ENCODE data around the gene DST. TPM values are rescaled to one million over a fixed set of nuclear protein-coding genes. Genes with fewer than 3 reads are reported as not detected.

Gene DST
- total RNA-seq, 2 donors from 2014 or later = 11.2 to 11.9 TPM

GRCh38 chr6:56479381-56479780, 163.3 kb downstream of the DST start:
- Mint-ChIP-seq H3K9me3 (peaks cover 0 to 5% of the 10 kb centered on the region in 2 donors), H3K27ac (no peak overlapping the region), H3K36me3 (ENCODE audit: insufficient read depth in 2 of 2) (peaks cover 0 to 5% of the 10 kb centered on the region in 2 donors), H3K4me1 (ENCODE audit: low read depth) (no peaks in the 10 kb centered on the region), H3K4me3 (no peak overlapping the region), H3K27me3 (ENCODE audit: low read depth) (no peaks in the 10 kb centered on the region)
- ATAC-seq (replicated peaks in 1 of 2) = no peak
- DNase-seq = no peak

GRCh38 chr6:56478202-56478601, 164.5 kb downstream of the DST start:
- ATAC-seq (replicated peaks in 1 of 2) (no peak), DNase-seq (no peak)
- Mint-ChIP-seq H3K36me3 (ENCODE audit: insufficient read depth in 2 of 2) (peaks cover 0 to 5% of the 10 kb centered on the region in 2 donors), H3K4me3 (no peak overlapping the region), H3K27me3 (ENCODE audit: low read depth) (no peaks in the 10 kb centered on the region), H3K4me1 (ENCODE audit: low read depth) (no peaks in the 10 kb centered on the region), H3K27ac (no peak overlapping the region), H3K9me3 (peaks cover 0 to 5% of the 10 kb centered on the region in 2 donors)

GRCh38 chr6:56477241-56477640, 165.4 kb downstream of the DST start:
- H3K27ac Mint-ChIP-seq = no peak overlapping the region
- peaks cover 0 to 5% of the 10 kb centered on the region in 2 donors for H3K9me3 Mint-ChIP-seq
- H3K4me3 Mint-ChIP-seq = no peak overlapping the region
- peaks cover 0 to 5% of the 10 kb centered on the region in 2 donors for H3K36me3 Mint-ChIP-seq (ENCODE audit: insufficient read depth in 2 of 2)
- DNase-seq (no peak), ATAC-seq (replicated peaks in 1 of 2) (no peak)
- H3K27me3 Mint-ChIP-seq (ENCODE audit: low read depth) = no peaks in the 10 kb centered on the region
- no peaks in the 10 kb centered on the region for H3K4me1 Mint-ChIP-seq (ENCODE audit: low read depth)

GRCh38 chr6:56475736-56476457, 166.8 kb downstream of the DST start:
- Mint-ChIP-seq H3K27me3 (ENCODE audit: low read depth) (no peaks in the 10 kb centered on the region), H3K27ac (no peak overlapping the region), H3K4me3 (no peak overlapping the region), H3K36me3 (ENCODE audit: insufficient read depth in 2 of 2) (peaks cover 0 to 5% of the 10 kb centered on the region in 2 donors), H3K4me1 (ENCODE audit: low read depth) (no peaks in the 10 kb centered on the region), H3K9me3 (peaks cover 0 to 5% of the 10 kb centered on the region in 2 donors)
- ATAC-seq (replicated peaks in 1 of 2) (no peak), DNase-seq (no peak)

GRCh38 chr6:56474532-56474931, 168.2 kb downstream of the DST start:
- Mint-ChIP-seq H3K9me3 (peaks cover 0 to 5% of the 10 kb centered on the region in 2 donors), H3K27me3 (ENCODE audit: low read depth) (no peaks in the 10 kb centered on the region), H3K36me3 (ENCODE audit: insufficient read depth in 2 of 2) (peaks cover 0 to 5% of the 10 kb centered on the region in 2 donors), H3K4me3 (no peak overlapping the region), H3K4me1 (ENCODE audit: low read depth) (no peaks in the 10 kb centered on the region), H3K27ac (no peak overlapping the region)
- ATAC-seq (replicated peaks in 1 of 2) (no peak), DNase-seq (no peak)

- H3K4me3 Mint-ChIP-seq = no peak overlapping the region
- H3K4me1 Mint-ChIP-seq (ENCODE audit: low read depth) = peaks cover 11% of the 10 kb centered on the region
- no peaks in the 10 kb centered on the region for H3K36me3 Mint-ChIP-seq (ENCODE audit: insufficient read depth in 2 of 2)
- ATAC-seq (replicated peaks in 1 of 2) = no peak
- H3K9me3 Mint-ChIP-seq = no peaks in the 10 kb centered on the region
- no peak overlapping the region for H3K27ac Mint-ChIP-seq
- H3K27me3 Mint-ChIP-seq (ENCODE audit: low read depth) = no peaks in the 10 kb centered on the region
- no peak for DNase-seq
These were observed 179.2 kb downstream of the DST start for GRCh38 chr6:56463443-56463842.

- H3K9me3 Mint-ChIP-seq = no peaks in the 10 kb centered on the region
These were observed 183.5 kb downstream of the DST start for GRCh38 chr6:56459030-56459805.

GRCh38 chr6:56458324-56458884, 184.3 kb downstream of the DST start:
- Mint-ChIP-seq H3K4me3 (peak overlapping the region; percentile 4 to 9), H3K27ac (no peak overlapping the region), H3K9me3 (no peaks in the 10 kb centered on the region), H3K4me1 (ENCODE audit: low read depth) (peaks cover 13% of the 10 kb centered on the region), H3K27me3 (ENCODE audit: low read depth) (no peaks in the 10 kb centered on the region), H3K36me3 (ENCODE audit: insufficient read depth in 2 of 2) (no peaks in the 10 kb centered on the region)
- ATAC-seq (replicated peaks in 1 of 2) (peak; percentile 91 to 93), DNase-seq (peak in 1 of 2 donors; percentile 2)

More at GRCh38 chr6:56459030-56459805, 183.5 kb downstream of the DST start:
- Mint-ChIP-seq H3K4me1 (ENCODE audit: low read depth) (peaks cover 13% of the 10 kb centered on the region), H3K4me3 (no peak overlapping the region), H3K36me3 (ENCODE audit: insufficient read depth in 2 of 2) (no peaks in the 10 kb centered on the region), H3K27me3 (ENCODE audit: low read depth) (no peaks in the 10 kb centered on the region), H3K27ac (no peak overlapping the region)
- ATAC-seq (replicated peaks in 1 of 2) (no peak), DNase-seq (no peak)

- Mint-ChIP-seq H3K27me3 (ENCODE audit: low read depth) (no peaks in the 10 kb centered on the region), H3K9me3 (no peaks in the 10 kb centered on the region), H3K27ac (no peak overlapping the region), H3K36me3 (ENCODE audit: insufficient read depth in 2 of 2) (no peaks in the 10 kb centered on the region), H3K4me3 (no peak overlapping the region), H3K4me1 (ENCODE audit: low read depth) (peaks cover 13% of the 10 kb centered on the region)
- ATAC-seq (replicated peaks in 1 of 2) (no peak), DNase-seq (no peak)
These were observed 185.9 kb downstream of the DST start for GRCh38 chr6:56456785-56457184.

GRCh38 chr6:56450882-56451739, 191.6 kb downstream of the DST start:
- Mint-ChIP-seq H3K27me3 (ENCODE audit: low read depth) (no peaks in the 10 kb centered on the region), H3K36me3 (ENCODE audit: insufficient read depth in 2 of 2) (no peaks in the 10 kb centered on the region), H3K4me1 (ENCODE audit: low read depth) (no peaks in the 10 kb centered on the region), H3K27ac (no peak overlapping the region), H3K4me3 (no peak overlapping the region), H3K9me3 (no peaks in the 10 kb centered on the region)
- ATAC-seq (replicated peaks in 1 of 2) = no peak
- DNase-seq = no peak

GRCh38 chr6:56450376-56450775, 192.3 kb downstream of the DST start:
- no peak for ATAC-seq (replicated peaks in 1 of 2)
- no peaks in the 10 kb centered on the region for H3K4me1 Mint-ChIP-seq (ENCODE audit: low read depth)
- no peaks in the 10 kb centered on the region for H3K9me3 Mint-ChIP-seq
- no peaks in the 10 kb centered on the region for H3K27me3 Mint-ChIP-seq (ENCODE audit: low read depth)
- no peak for DNase-seq
- H3K36me3 Mint-ChIP-seq (ENCODE audit: insufficient read depth in 2 of 2) = no peaks in the 10 kb centered on the region
- no peak overlapping the region for H3K27ac Mint-ChIP-seq
- no peak overlapping the region for H3K4me3 Mint-ChIP-seq

- H3K27me3 Mint-ChIP-seq (ENCODE audit: low read depth) = no peaks in the 10 kb centered on the region
- ATAC-seq (replicated peaks in 1 of 2) (no peak), DNase-seq (no peak)
- no peaks in the 10 kb centered on the region for H3K4me1 Mint-ChIP-seq (ENCODE audit: low read depth)
- H3K36me3 Mint-ChIP-seq (ENCODE audit: insufficient read depth in 2 of 2) = no peaks in the 10 kb centered on the region
- H3K27ac Mint-ChIP-seq = no peak overlapping the region
- H3K9me3 Mint-ChIP-seq = peaks cover 3 to 4% of the 10 kb centered on the region in 2 donors
- no peak overlapping the region for H3K4me3 Mint-ChIP-seq
These were observed 194.6 kb downstream of the DST start for GRCh38 chr6:56448046-56448445.

All from activated T-cell treated with anti-CD3 and anti-CD28 coated beads, Interleukin-2, amount 50 U/mL, for 72 hours (primary cell).